NCI-H146 (cell line): ENCODE results near the gene OMA1.
A peak's percentile ranks its signal among the peaks of the same experiment; 100 is the strongest.
"Not testable (repeated sequence)": the region's sequence is repeated elsewhere in the genome, so short reads cannot be mapped to it uniquely, and the experiment has no call there.

Source experiments
- DNase-seq: peaks from one replicate; lab custom pipeline; 2025; lab: John Stamatoyannopoulos, UW

The OMA1 gene

DNA sequence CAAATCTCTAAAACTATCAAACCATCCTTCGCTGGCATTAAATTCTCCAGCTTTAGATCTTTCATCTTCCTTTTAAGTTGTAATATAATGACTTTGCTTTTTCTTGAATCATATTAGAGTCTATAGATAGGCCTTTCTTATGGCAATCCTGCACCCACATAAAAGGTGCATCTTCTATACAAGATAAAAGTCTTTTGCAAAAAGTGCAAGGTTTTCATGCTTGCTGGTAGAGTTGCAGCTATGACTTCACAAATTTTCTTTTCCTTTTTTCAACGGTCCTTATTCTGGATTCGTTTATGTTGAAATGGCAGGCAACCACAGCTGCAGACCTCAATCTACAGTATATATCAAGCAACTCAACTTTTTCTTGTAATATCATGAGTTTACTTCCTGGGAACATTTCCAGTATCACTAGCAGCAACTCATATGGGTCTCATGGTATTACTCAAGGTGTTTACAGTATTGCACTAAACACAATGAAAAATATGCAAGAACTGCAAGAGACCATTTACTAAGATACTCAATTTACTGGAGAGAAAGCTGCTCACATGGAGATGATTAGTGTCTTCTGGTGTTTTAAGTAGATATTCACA is 22.1 kb downstream of the OMA1 start:
- DNase-seq = no peak

DNA sequence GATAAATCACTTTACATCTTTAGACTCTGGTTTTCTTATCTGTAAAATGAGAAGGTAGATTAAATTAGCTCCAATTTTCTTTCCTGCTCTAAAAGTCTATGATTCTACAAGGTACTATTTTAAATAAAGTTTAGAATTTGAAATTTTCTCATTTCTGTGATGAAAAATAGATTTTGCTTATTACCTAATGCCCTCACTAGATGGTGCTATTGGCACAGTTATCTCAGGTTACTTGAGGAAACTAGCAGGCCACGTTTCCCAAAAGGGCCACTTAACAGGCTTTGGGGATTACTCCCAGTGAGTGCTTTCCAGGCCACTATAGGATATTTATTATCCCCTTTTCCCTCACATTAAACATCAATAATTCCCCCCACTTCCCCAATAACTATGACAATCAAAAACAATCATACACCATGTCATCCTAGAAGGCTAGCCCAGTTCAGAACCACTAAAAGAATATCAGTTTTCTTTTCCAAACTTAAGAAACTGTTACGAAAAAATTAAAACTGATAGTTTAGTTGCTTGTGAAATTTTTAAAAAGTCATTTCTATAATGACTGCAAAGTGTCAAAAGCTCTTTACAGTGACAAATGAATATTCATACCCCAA is 30.6 kb downstream of the OMA1 start:
- DNase-seq = peak; percentile 75

DNA sequence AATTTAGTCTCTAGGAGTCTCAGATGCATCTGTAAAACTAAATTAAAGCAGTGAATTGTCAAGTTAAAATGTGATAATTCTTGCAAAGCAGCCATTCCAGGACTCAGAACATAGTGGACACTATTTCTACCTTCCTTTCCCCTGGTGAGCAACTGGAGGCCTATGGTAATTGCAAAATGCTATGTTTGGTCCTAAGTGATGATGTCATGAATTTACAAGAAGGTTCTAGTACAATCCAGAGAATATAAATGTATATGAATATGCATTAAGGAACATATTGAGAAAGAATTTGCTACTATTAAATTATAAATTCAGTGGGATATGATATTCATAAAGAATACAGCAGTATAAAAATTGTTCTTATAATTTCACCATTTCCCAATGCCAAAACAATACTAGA is 32.6 kb downstream of the OMA1 start:
- no peak for DNase-seq

DNA sequence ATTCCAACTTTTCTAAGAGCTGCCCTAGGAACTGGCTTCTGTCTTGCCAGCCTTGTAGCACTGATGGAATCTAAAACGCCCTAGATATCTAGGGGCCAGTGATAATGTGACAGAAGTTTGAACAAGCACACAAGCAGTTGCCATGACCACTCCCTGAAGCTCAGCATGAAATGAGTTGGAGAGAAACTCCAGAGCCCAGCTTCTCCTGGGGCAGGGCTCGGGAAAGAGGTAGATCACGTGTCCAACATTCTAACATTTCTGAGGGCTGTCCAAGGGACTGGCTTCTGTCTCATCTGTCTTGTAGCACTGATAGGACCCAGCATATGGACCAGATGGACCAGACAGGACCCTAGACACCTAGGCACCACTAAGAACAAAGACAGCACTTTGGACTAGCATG is 37.9 kb downstream of the OMA1 start:
- DNase-seq = no peak

DNA sequence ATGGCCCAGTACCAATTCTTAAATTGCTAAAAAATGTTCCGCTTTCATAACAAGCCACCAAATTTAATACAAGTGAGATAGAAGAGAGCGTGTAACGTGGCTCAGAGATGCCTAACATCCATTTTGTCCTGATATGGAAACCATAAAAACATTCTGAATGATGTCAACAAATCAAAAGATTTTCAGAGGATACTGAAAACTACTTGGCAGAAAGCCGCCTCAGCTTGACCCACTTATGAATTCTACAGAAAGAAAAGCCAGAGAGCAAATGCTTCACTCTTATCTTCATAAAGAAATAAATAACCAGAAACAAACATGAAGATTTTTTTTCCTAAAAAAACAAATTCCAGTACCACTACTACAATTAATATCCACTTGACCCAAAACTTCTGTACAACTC is 41.2 kb downstream of the OMA1 start:
- no peak for DNase-seq

DNA sequence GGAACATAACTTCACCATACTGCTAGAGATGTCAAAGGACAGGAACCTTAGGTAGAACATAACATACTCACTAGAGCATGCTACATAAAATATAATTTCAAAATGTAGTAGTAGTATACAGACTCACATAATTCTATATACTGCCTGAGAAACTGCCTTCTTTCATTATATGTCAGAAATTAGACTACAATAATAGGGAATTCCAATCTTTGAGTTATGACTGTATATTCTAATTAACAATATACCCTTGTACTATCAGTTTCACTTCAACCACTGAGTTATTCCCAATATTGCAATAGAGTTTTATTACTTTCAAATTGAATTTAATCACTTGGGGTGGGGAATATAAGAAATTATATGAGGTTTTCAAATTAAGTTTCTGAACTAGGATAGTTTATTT is 44.0 kb downstream of the OMA1 start:
- no peak for DNase-seq

DNA sequence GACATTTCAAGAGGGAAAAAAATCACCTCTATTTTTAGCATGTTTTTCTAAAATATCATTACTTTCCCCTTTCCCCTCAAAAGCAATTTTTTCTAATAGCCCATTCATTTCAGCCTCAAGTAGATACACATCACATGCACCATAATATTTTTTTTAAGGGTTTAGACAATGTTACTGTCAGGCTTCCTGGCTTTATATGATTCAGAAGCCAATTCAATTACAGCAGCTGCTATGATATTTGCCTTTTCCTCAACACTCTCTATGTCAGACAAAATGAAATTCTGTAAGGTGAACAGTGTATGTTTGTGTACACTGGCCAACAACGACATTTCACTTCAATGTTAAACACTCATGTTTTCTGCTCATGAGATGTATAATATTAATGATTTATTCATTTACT is 46.5 kb downstream of the OMA1 start:
- DNase-seq = peak; percentile 31

DNA sequence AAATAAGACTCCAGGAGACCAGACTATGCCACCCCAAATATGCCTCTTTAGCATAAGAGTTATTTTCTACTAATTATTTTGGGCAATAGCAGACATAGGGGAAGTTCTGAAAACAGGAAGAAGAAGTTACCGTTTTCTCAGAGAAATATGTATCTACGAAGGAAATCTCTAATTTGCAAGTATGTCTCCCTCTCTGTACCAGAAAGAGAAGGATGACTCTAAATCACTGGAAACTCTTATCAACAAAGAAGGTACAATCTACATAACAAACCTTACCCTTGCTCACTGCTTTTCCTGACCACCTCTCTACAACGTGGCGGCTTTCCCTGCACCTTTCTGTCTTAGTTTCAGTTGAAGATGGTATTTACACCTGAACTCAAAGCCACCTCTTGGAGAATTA is 49.0 kb downstream of the OMA1 start:
- DNase-seq = no peak

DNA sequence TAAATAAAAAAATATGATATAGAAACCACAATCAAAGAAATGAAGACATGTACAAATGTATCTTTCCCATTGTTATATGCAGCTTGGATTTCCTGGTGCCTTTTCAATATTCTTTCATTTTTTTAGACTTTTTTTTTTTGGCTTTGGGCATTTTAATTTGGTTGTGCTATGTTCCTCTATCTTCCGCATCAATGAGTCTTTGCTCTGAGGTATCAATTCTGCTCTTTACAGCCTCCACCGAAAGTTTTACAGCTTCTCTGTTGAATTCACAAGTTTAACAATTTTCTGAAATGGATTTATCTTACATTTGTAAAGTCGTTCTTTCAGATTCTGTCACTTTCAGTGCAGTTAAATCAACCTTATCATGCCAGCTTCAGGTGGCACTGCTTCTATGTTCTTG is 50.5 kb downstream of the OMA1 start:
- DNase-seq = no peak

DNA sequence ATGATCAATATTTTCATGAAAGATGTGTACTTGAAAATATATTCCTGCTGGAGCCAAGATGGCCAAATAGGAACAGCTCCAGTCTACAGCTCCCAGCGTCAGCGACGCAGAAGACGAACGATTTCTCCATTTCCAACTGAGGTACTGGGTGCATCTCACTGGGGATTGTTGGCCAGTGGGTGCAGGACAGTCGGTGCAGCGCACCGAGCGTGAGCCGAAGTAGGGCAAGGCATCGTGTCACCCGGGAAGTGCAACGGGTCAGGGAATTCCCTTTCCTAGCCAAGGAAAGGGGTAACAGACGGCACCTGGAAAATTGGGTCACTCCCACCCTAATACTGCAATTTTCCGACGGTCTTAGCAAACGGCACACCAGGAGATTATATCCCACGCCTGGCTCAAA is 57.6 kb downstream of the OMA1 start:
- not testable (repeated sequence) for DNase-seq

DNA sequence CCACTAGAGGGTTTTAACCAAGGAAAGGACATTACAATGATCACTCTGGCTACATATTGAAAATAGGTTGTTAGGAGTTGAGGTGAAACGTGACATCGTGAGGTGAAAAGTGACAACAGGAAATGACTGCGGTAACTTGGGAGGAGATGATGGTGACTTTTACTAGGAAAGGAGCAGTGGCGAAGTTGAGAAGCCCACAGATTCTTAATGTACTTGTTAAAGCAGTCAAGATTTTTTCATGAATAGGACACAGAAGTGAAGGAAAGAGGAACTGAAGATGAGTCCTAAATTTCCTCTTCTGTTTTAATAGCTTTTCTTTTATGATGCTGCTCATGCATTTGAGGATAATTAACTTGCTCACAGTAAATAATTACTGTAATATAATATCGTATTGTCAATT is 59.5 kb downstream of the OMA1 start:
- DNase-seq = no peak

DNA sequence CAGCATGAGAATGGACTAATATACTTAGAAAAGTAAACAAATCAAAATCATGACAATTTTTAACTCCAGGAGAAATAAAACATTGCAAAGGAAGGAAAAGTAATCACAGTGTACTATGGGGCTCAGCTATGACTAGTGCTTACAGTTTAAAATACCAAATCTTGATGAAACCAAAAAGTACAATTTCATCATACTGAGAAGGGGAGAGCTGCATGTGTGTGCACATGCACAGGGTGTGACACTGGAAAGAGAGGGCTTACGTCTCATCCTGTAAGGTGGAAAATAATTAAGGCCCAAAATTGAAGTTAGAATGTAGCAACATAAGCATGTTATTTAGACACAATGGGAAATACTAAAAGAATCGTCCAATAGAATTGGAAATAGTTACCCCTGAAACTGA is 64.6 kb downstream of the OMA1 start:
- no peak for DNase-seq

DNA sequence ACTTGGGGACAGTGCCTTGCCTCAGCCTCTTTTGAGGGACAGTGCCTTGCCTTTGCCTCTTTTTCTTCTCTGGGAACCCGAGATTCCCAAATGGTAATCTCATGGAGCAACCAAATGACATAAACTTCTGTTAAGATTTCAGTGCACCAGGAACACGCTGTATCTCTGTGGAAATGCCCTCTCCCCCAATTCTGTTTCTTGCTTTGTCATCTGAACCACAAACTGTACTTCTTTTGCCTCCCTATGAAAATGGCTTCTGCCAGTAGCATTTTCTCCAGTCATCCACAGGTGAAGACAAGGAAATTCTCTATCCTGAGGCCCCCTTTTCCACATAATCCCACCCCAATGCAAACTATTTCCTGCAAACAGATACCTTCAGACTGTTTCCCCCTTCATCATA is 66.3 kb downstream of the OMA1 start:
- no peak for DNase-seq

DNA sequence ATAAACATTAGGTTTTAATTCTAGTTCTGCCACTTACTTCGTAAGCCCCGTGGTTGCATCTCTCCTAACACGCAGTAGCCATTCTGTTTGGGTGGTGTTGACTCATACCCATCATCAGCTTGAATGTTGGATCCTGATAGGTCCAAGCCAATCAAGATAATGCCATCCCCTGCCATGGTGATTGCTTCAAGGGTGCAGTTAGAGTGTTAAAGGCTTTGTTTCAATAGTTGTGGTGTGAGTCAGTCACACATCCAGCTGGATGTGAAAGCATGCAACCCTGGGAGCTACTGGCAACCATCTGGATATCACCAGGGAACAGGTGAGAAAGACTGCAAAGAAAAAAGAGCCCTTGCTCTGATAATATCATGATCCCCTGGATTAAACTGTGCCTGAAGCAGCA is 69.1 kb downstream of the OMA1 start:
- DNase-seq = no peak

DNA sequence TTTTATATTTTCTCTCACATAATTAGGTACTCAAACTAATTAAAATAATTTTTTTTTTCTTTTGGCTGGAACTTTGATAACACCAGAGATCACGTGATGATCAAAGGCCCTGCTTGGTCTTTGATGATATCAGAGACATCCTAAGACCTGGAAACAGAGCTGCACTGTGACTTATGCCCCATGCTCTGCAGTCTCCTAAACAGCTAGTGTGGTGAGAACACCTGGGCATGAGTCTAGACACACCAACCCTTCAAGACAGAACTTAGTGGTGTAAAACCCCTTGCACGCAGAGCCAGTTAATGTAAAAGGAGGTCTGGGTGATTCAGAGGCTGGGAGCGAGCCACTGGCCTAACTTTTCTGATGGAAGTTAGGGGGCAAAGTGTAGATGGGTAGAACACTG is 70.3 kb downstream of the OMA1 start:
- no peak for DNase-seq

DNA sequence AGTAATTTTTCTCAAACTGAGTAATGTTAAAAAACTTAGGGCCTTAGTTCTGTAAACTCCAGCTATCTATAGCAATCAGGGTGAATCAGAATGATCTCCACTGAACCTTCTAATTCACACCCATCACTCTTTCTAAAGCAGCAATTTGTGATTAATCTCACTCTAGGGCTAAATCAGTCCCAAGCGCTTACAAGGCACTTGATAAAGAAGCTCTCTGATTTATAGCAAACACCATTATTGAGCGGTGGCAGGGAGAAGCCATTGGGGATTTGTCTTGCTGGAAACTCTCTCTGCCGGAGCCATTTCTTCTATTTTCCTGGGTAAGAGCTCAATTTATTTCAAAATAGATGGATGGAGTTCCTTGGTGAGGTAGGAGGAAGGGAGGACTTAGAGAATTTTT is 77.0 kb downstream of the OMA1 start:
- no peak for DNase-seq

DNA sequence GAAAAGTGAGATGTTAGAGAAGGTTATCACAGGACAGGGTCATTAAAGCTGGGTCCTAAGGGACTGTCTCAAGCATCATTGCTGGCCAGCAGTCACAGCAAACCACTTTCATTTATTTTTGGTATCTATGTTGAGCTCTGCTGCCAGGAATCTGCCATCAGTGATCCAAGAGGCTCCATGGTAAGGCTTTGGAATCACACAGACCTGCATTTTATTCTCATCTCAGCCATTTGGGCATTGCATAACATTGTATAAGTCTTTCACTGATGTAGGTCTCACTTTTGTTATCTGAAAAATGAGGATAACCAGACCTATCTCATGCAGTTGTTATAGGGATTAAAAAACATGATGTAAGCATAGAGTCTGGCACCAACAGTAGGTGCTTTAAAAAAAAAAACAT is 77.5 kb downstream of the OMA1 start:
- DNase-seq = no peak

DNA sequence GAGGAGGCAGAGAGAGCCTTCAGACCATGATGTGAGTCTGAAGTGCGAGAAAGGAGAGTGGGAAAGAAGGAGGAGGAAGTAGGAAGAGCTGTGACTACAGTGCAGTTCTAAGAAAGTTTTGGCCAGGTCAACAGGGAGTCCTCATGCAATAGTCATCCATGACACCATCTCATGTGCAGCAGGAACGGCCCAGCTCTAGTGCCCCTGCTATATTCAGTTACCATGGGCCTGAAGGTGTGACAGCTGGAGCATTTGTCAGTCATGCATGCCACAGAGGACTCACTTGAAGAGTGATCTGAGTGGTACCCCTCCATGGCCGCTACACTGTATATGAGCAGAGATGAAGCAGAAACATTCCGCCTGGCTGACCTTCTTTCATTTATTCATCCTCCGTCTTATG is 77.9 kb downstream of the OMA1 start:
- DNase-seq = no peak

DNA sequence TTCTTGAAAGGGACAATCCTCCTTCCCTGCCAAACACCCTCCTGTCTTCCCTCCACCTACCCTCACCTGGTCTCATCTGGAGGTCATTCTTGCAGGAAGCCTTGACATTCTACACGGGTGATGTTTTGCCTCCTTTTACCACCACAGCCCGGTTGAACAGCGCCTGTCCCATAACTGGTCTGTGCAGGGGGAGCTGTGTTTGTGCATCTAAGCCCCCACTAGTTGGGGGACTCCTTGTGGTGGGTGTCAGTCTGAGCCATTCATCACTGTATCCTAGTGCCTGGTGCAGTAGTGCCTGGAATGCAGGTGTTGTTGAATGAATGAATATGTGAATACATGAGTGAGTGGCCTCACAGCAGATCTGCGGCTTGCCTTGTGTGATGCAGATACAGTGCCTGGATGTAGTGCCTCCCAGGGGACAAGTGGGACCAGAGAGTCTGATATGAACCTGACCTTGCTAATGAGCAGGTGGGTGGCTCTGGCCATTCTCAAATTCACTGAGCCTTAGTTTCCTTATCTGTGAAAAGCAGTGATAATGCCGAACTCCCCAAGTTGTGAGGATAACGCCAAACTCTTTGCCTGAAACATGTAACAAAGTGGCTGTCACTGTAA is 79.8 kb downstream of the OMA1 start:
- DNase-seq = no peak

DNA sequence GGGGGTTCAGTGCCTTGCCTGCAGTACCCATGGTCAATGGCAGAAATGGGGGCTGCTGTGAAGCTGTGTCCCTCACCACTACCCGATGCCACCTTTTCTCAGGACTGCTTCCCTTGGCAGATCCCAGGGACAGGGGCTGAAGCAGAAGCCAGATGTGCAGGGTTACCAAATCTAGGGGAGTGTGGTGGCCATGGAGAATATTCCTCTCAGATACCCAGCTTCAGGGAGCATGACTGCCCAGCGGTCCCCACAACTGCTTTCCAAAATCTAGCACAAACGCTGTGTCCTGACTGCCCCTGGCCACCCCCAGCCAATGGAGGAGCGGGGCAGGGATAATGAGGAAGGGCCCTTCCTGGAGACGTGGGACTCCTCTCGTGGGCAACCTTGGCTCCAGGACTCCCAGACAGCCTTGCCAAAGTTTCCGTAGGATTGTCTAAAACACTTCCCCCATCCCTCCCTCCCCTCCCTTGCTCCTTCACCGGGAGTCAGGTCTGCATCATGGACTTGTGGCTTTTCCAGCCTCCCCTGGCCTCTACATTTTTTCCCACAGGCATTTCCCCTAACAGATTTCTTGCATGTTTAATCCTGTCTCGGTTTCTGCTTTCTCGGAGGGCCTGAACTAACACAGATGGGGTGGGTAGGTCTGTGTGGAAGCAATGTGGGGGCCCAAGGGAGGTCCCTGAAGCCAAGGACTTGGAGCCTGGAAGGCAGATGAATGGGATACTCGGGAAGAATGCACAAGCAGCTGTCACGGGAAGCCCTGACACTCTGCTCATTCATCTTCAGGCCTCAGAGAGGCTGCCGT is 80.5 kb downstream of the OMA1 start:
- DNase-seq = no peak

DNA sequence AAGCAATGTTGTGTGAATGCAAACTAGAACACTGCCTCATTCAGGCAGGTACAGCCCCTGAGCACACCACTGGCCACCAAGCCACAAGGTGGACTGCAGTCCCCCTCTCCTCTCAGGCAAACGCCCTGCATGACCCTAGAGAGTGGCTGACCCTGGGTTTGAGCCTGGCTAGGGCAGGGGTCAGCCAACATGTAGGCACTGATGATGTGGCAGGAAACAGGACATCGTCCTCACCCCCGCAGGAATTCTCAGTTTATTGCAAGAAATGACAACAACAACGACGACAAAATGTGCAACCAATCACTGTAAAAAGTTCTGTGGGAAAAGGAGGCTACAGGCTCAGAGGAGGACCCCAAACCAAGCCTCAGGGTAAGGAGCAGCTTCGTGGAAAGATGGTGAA is 81.3 kb downstream of the OMA1 start:
- DNase-seq = no peak

DNA sequence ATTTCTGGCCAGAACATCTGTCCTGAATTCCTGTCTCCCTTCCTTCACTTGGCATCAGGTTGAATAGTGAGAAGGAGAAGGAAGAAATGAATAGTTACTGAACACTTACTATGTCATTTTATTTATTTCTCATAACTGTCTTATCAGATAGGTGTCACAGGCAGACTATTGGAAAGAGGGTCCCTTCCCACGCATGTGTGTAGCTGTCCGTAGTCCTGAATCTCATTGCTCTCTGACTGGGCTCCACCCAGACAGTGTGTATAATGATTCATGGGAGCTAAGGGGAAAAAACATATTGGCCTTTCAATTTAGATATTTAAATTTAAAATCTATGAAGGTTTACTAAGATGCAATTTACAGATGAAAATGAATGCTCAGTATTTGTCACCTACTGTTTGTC is 86.1 kb downstream of the OMA1 start:
- DNase-seq = no peak

DNA sequence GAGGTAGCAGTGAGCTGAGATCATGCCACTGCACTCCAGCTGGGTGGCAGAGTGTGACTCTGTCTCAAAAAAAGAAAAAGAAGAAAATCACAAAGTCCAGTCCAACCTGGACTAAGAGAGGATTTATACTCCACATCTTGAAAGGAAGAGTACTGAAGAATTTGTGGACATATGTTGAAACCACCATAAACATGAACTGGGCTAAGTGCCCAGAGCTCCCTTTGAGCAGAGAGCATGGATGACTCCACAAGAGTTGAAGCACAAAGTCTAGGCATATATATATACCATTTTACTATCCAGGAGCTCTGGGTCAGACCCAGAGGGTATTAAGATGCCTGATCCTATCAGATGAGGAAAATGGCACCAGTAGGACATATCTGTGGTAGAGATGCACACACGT is 86.6 kb downstream of the OMA1 start:
- no peak for DNase-seq
